NB4 (cell line): Measurements from ENCODE around the gene GRK6.

Experiments used
- DNase-seq: peaks from one replicate; pipeline ENCODE4 v3.0.0; 2010; ENCODE audit warnings: low read depth
- H3K4me3 ChIP-seq: one replicate; pipeline ENCODE4 v1.5.1; 2011; ENCODE audit warnings: mild to moderate bottlenecking, low read depth, low read length, moderate library complexity
- MYC ChIP-seq: IDR thresholded peaks from 2 replicates; pipeline ENCODE4 v1.6.1; 2011; ENCODE audit warnings: low read depth, low read length
- POLR2A ChIP-seq: IDR thresholded peaks from 2 replicates; pipeline ENCODE4 v1.6.1; 2011; ENCODE audit warnings: mild to moderate bottlenecking; ENCODE audit not compliant: insufficient read length; ENCODE audit errors: extremely low read depth
- TF ChIP-seq, protein P1 (sequence below): IDR thresholded peaks from one replicate; pipeline ENCODE4 v1.5.1; 2012; ENCODE audit warnings: low read depth, low read length
- TF ChIP-seq, protein P2 (sequence below): IDR thresholded peaks from 2 replicates; pipeline ENCODE4 v1.6.1; 2011; ENCODE audit warnings: low read depth, low read length

The GRK6 gene

DNA sequence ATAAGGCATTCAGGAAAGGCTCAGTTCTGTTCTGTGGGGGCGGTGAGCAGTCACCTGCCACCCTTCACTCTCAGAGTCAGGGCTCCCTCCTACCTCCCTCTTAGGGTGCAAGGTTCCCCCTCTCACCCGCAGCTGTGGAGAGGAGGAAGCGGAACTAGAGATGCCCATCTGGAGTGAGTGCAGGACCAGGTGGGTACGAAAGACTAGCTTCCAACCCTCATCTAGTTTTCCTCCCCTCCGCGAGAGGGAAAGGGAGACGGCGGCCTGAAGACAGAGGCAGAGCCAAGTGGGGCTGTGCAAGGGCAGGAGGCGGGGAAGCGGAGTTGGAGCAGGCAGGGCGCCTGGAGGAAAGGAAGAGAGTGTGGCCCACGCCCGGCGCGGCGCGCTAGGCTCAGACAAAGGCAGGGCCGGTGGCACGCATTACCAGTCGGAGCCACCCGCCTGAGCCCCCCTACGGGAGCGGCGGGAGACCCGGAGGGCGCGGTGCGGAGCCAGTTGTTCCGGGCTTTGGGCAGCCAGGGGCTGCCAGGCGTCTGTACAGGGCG is 27.4 kb downstream of the GRK6 start:
- TF ChIP-seq POLR2A (no peak), MYC (no peak)
- TF ChIP-seq, protein P1, sequence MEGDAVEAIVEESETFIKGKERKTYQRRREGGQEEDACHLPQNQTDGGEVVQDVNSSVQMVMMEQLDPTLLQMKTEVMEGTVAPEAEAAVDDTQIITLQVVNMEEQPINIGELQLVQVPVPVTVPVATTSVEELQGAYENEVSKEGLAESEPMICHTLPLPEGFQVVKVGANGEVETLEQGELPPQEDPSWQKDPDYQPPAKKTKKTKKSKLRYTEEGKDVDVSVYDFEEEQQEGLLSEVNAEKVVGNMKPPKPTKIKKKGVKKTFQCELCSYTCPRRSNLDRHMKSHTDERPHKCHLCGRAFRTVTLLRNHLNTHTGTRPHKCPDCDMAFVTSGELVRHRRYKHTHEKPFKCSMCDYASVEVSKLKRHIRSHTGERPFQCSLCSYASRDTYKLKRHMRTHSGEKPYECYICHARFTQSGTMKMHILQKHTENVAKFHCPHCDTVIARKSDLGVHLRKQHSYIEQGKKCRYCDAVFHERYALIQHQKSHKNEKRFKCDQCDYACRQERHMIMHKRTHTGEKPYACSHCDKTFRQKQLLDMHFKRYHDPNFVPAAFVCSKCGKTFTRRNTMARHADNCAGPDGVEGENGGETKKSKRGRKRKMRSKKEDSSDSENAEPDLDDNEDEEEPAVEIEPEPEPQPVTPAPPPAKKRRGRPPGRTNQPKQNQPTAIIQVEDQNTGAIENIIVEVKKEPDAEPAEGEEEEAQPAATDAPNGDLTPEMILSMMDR = no peak
- TF ChIP-seq, protein P2, sequence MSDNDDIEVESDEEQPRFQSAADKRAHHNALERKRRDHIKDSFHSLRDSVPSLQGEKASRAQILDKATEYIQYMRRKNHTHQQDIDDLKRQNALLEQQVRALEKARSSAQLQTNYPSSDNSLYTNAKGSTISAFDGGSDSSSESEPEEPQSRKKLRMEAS = no peak
- H3K4me3 ChIP-seq = no peak overlapping the region
- DNase-seq = no peak

DNA sequence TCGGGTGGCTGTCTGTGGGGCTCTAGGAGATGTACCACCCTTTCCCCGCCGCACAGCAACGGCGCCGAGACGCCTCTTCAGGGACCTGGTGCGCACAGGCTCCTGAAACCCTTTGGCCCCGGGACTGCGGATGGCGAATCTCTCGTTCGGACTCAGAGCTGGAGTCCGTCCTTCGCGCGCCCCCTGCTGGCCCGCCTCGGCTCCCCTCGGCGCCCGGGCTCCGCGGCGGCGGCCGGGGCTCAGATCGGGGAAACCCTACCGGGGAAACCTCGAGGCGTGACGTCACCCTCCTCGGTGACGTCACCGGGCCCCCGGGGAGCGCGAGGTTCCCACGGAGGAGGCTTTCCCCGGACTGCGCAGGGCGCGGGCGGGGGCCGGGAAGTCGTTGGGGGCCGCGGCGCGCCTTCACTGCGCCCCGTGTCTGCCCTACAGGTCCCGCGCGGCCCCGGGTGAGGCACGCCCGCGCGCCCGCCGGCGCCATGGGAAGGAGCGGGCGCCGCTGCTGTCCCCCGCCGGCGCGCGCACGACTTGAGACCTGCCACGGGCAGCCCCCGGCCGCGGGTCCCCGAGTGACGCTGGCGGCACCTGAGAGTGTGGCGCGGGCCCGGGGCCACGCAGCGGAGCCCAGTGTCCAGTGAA is 28.0 kb downstream of the GRK6 start:
- peak overlapping the region; percentile 62 for H3K4me3 ChIP-seq
- DNase-seq = peak; percentile 90
- TF ChIP-seq, protein P1 = peak; percentile 75
- TF ChIP-seq, protein P2 = peak; percentile 41
- TF ChIP-seq MYC (peak; percentile 70), POLR2A (peak; percentile 12)

DNA sequence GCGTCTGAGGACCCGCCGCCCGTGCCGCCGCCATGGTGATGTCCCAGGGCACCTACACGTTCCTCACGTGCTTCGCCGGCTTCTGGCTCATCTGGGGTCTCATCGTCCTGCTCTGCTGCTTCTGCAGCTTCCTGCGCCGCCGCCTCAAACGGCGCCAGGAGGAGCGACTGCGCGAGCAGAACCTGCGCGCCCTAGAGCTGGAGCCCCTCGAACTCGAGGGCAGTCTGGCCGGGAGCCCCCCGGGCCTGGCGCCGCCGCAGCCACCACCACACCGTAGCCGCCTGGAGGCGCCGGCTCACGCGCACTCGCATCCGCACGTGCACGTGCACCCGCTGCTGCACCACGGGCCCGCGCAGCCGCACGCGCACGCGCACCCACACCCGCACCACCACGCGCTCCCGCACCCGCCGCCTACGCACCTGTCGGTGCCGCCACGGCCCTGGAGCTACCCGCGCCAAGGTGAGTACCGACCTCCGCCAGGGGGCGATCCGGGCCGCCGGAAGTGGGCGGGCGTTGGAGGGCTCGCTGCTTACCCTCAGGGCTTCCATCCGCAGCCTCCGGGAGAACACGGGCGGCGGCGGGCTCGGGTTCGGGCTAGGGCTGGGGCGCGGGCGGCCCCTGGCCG is 28.7 kb downstream of the GRK6 start:
- TF ChIP-seq, protein P2 = peak; percentile 91
- TF ChIP-seq MYC (no peak; the same call in none of the 2 replicates), POLR2A (peak; percentile 55)
- TF ChIP-seq, protein P1 = peak; percentile 26
- peak overlapping the region; percentile 62 for H3K4me3 ChIP-seq
- DNase-seq = peak; percentile 87

DNA sequence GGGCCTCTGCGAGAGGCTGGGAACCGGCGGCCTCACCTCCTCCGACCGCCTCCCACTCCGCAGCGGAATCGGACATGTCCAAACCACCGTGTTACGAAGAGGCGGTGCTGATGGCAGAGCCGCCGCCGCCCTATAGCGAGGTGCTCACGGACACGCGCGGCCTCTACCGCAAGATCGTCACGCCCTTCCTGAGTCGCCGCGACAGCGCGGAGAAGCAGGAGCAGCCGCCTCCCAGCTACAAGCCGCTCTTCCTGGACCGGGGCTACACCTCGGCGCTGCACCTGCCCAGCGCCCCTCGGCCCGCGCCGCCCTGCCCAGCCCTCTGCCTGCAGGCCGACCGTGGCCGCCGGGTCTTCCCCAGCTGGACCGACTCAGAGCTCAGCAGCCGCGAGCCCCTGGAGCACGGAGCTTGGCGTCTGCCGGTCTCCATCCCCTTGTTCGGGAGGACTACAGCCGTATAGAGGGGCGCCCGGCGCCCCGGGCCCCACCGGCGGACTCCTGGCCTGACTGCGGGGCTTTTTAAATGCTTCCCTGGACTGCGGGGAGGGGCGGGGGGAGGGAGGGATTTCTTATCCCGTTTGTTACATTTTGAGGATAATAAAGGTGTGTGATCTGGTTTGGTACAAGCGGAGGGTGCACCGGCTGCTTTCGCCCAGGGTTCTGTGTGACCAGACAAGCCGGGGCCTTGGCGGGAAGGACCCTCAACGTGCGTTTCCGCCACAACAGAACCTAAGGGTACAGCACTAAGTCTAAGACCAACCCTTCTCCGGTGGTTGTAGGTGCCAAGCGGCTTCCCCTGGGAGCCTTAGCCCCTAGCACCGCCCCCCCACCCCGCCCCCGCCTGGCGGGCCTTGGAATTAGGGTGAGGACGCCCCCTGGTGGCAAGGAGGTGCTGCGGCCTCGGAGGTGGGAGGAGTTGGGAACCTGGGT is 29.4 kb downstream of the GRK6 start:
- peak; percentile 93 for DNase-seq
- TF ChIP-seq POLR2A (no peak), MYC (peak; percentile 25; the same call in 1 of the 2 replicates)
- TF ChIP-seq, protein P1 = peak; percentile 85
- TF ChIP-seq, protein P2 = peak; percentile 18; the same call in 1 of the 2 replicates
- H3K4me3 ChIP-seq = peak overlapping the region; percentile 62

DNA sequence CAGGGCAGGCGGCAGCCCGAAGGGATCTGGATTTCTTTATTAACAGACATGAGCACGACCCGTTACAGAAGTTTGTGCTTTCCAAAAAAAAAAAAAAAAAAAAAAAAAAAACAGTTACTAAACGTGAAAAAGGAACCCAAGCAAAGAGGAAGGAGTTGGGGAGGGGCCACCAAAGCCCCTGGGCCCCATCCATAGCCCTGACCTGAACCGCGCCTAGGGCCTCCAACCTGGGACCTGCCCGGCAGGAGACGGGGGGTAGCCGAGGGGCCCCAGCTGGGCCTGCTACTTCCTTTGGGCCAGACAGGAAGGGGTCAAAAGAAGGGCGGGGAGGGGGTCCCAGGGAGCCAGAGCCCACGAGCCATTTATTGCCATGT is 30.1 kb downstream of the GRK6 start:
- no peak for DNase-seq
- TF ChIP-seq, protein P2 = 0 out of 2 replicates have a peak, but pooled peaks have one; percentile 1
- no peak for TF ChIP-seq POLR2A
- no peak overlapping the region for H3K4me3 ChIP-seq
